Kidney (tissue), 14 donors: ENCODE results near the gene ANKS1B. TPM values are rescaled to one million over a fixed set of nuclear protein-coding genes. Genes with fewer than 3 reads are reported as not detected.

Experiments
- DNase-seq, 5 donors: peaks; one replicate each; pipeline ENCODE4 v3.0.0-alpha.2; 2013 to 2020
- FAIRE-seq: peaks from 2 replicates; lab custom pipeline; 2012; peaks lifted over from hg19 to GRCh38; lab: Jason Lieb, UNC
- H3K27ac ChIP-seq, 2 donors: one replicate each; pipeline ENCODE4 v1.7.0; 2013; ENCODE audit warnings: low read depth in 2 of 2, low read length in 2 of 2, inconsistent platforms in 1 of 2
- H3K27me3 ChIP-seq: one replicate; pipeline ENCODE4 v1.7.1; 2013; ENCODE audit warnings: low read length, inconsistent platforms; ENCODE audit not compliant: control insufficient read depth, insufficient read depth
- H3K36me3 ChIP-seq, 3 donors: one replicate each; pipeline versions ENCODE4 v1.7.0 to v1.7.1; 2013; ENCODE audit warnings: low read length in 3 of 3, control low read depth in 1 of 3, inconsistent platforms in 1 of 3; ENCODE audit not compliant: insufficient read depth in 3 of 3, control insufficient read depth in 2 of 3
- H3K4me1 ChIP-seq, 3 donors: one replicate each; pipeline versions ENCODE4 v1.7.0 to v1.7.1; 2013; ENCODE audit warnings: low read length in 3 of 3, inconsistent platforms in 1 of 3, low read depth in 1 of 3; ENCODE audit not compliant: control insufficient read depth in 2 of 3, insufficient read depth in 2 of 3
- H3K4me3 ChIP-seq, 3 donors: one replicate each; pipeline versions ENCODE4 v1.7.0 to v1.8.1; 2013; ENCODE audit warnings: low read length in 3 of 3, control low read depth in 1 of 3, inconsistent platforms in 1 of 3
- H3K9ac ChIP-seq, 3 donors: one replicate each; pipeline versions ENCODE4 v1.7.0 to v1.7.1; 2013; ENCODE audit warnings: low read length in 3 of 3, control low read depth in 1 of 3, inconsistent platforms in 1 of 3
- H3K9me3 ChIP-seq, 3 donors: one replicate each; pipeline versions ENCODE4 v1.7.0 to v1.7.1; 2013; ENCODE audit warnings: low read length in 3 of 3, control low read depth in 1 of 3, inconsistent platforms in 1 of 3; ENCODE audit not compliant: control insufficient read depth in 2 of 3, insufficient read depth in 1 of 3
- intact Hi-C: fragments of 100-400 bp; cut with DNase I; formaldehyde crosslinking; loops from one replicate; pipeline ENCODE4 v1.11.1; 2022
- polyA plus RNA-seq: library from polyadenylated mRNA; stranded (reverse); fragments of 350-450 nt; fragmentation: Illumina TruSeq; extraction: RNeasy Lipid Tissue Mini Kit (QIAGEN cat#74804); gene quantifications from one replicate; pipeline ENCODE4 v1.2.3, GENCODE V29; 2014; ENCODE audit warnings: low read depth, low replicate concordance; ENCODE audit not compliant: insufficient read depth
- total RNA-seq: library from RNA; stranded (reverse); fragmentation: NEBNext Ultra II Directional; extraction: Animal tissue kit (Norgen Biotek cat#: 25700); gene quantifications from one replicate; pipeline ENCODE4 v1.2.1, GENCODE V29; 2021
- TF ChIP-seq, protein P1 (sequence below): IDR thresholded peaks from 3 replicates; pipeline ENCODE4 v1.5.1; 2012; ENCODE audit warnings: mild to moderate bottlenecking, moderate library complexity, borderline replicate concordance; ENCODE audit not compliant: insufficient read depth; ENCODE audit errors: extremely low read depth
- donor health status: control.
- donor health status: control.
- donor health status: control.
- donor health status: control.
- donor health status: control.
- donor health status: DM: yes; HTN: yes; CAD: no.
- donor health status: Normal renal cell carcinoma (clear cell type).

The ANKS1B gene
- total and polyA plus RNA-seq, 2 donors from 2014 or later: 1.7 to 5.8 TPM

DNA sequence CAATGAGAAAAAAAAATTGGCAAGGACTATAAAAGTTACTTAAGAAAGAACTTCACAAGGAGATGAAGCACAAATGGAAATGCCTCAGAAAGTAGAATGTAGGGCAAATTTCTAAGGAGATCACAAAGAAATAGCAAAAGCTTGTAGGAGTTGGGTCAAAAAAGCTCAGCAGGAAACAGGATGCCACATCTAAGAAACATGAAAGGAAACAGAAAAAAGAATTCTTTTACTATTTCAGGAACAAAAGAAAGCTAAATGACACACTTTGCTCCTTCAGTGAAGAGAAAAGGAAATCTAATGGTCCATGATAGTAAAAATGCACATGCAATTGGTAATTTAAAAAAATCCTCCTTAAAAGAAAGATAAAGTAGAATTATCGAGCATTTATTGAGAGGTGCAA is 789.3 kb downstream of the ANKS1B start:
- Histone ChIP-seq H3K27ac (no peak overlapping the region), H3K9me3 (no peaks in the 10 kb centered on the region), H3K4me1 (no peaks in the 10 kb centered on the region), H3K9ac (no peak overlapping the region), H3K36me3 (no peaks in the 10 kb centered on the region), H3K27me3 (no peaks in the 10 kb centered on the region), H3K4me3 (no peak overlapping the region)
- TF ChIP-seq, protein P1, sequence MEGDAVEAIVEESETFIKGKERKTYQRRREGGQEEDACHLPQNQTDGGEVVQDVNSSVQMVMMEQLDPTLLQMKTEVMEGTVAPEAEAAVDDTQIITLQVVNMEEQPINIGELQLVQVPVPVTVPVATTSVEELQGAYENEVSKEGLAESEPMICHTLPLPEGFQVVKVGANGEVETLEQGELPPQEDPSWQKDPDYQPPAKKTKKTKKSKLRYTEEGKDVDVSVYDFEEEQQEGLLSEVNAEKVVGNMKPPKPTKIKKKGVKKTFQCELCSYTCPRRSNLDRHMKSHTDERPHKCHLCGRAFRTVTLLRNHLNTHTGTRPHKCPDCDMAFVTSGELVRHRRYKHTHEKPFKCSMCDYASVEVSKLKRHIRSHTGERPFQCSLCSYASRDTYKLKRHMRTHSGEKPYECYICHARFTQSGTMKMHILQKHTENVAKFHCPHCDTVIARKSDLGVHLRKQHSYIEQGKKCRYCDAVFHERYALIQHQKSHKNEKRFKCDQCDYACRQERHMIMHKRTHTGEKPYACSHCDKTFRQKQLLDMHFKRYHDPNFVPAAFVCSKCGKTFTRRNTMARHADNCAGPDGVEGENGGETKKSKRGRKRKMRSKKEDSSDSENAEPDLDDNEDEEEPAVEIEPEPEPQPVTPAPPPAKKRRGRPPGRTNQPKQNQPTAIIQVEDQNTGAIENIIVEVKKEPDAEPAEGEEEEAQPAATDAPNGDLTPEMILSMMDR: no peak
- FAIRE-seq (no peak), DNase-seq (no peak)
- intact Hi-C loops: no loop called here

DNA sequence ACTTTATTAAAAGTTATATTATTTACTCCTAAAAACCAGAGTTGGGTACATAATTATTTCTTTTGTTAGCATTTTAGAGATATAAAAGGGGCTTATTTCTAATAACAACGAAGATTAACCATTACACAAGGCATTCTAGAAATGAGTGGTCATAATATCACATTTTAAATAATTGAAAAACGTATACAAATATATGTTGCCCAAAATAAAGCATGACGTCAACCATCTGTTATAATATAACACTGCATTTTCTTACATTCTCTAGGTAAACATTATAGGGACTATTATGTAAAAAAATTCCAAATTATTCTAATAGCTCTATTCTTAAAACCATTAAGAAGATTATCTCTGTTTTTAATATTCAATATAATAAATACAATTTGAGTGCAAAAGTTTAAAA is 792.2 kb downstream of the ANKS1B start:
- Histone ChIP-seq H3K4me1 (no peaks in the 10 kb centered on the region), H3K27me3 (no peaks in the 10 kb centered on the region), H3K9me3 (no peaks in the 10 kb centered on the region), H3K4me3 (no peak overlapping the region), H3K36me3 (no peaks in the 10 kb centered on the region), H3K27ac (no peak overlapping the region), H3K9ac (no peak overlapping the region)
- DNase-seq (no peak), FAIRE-seq (peak; percentile 38)
- TF ChIP-seq, protein P1: no peak
- intact Hi-C loops: no loop called here

DNA sequence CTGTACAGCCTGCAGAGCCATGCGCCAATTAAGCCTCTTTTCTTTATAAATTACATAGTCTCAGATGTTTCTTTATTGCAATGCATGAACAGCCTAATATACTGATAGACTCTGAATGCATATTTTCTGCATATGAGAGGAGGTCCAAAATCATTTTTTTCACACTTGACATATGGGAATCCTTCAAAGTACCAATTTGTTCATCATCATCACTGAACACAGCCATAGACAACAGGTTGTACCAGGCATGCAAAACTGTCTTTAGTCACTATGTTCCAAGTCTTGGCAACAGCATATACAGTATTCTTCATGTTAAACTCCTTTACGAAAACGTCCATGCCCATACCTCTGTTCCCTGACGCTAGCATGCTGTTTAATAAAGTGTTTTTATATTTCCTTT is 807.9 kb downstream of the ANKS1B start:
- Histone ChIP-seq H3K27me3 (no peaks in the 10 kb centered on the region), H3K9ac (no peak overlapping the region), H3K9me3 (no peaks in the 10 kb centered on the region), H3K36me3 (no peaks in the 10 kb centered on the region), H3K4me3 (no peak overlapping the region), H3K4me1 (no peaks in the 10 kb centered on the region), H3K27ac (no peak overlapping the region)
- TF ChIP-seq, protein P1: no peak
- FAIRE-seq (no peak), DNase-seq (no peak)
- intact Hi-C loops: no loop called here

DNA sequence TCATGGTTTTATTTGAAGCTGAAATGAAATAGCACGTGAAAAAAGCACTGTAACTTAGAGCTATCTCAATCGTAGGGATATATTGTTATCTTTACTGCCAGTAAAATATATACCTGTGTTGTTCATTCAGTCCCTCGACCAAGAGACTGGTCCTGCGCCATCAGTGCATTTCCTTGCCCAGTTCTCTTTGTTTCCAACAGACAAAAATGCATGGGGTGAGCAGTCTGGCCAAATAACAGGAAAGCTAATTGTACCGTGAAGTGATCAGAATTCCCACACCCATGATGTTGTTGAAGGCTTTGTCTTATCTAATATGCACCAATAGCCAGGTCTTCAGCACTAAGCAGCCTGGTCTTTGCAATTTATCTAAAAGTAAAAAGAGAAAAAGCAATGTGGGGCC is 814.3 kb downstream of the ANKS1B start:
- DNase-seq (no peak), FAIRE-seq (no peak)
- TF ChIP-seq, protein P1: no peak
- Histone ChIP-seq H3K36me3 (no peaks in the 10 kb centered on the region), H3K27ac (no peak overlapping the region), H3K27me3 (no peaks in the 10 kb centered on the region), H3K9me3 (no peaks in the 10 kb centered on the region), H3K9ac (no peak overlapping the region), H3K4me3 (no peak overlapping the region), H3K4me1 (no peaks in the 10 kb centered on the region)
- intact Hi-C loops: no loop called here
